HFF-Myc (cell line): ENCODE data around the gene TRIM24.
"Not testable (repeated sequence)": the region's sequence is repeated elsewhere in the genome, so short reads cannot be mapped to it uniquely, and the experiment has no call there.

Experiments used
- DNase-seq: peaks from one replicate; pipeline ENCODE4 v3.0.0-alpha.2; 2011; ENCODE audit warnings: low read depth; ENCODE audit errors: extremely low read depth
- H3K4me3 ChIP-seq: replicated peaks from 2 replicates; pipeline ENCODE4 v1.5.1; 2011; ENCODE audit warnings: low read depth, mild to moderate bottlenecking, control low read depth, low read length
- TF ChIP-seq, protein P1 (sequence below): IDR thresholded peaks from 2 replicates; pipeline ENCODE4 v1.5.1; 2012; ENCODE audit warnings: mild to moderate bottlenecking, low read depth, low read length, control low read depth; ENCODE audit errors: missing control alignments

The TRIM24 gene

DNA sequence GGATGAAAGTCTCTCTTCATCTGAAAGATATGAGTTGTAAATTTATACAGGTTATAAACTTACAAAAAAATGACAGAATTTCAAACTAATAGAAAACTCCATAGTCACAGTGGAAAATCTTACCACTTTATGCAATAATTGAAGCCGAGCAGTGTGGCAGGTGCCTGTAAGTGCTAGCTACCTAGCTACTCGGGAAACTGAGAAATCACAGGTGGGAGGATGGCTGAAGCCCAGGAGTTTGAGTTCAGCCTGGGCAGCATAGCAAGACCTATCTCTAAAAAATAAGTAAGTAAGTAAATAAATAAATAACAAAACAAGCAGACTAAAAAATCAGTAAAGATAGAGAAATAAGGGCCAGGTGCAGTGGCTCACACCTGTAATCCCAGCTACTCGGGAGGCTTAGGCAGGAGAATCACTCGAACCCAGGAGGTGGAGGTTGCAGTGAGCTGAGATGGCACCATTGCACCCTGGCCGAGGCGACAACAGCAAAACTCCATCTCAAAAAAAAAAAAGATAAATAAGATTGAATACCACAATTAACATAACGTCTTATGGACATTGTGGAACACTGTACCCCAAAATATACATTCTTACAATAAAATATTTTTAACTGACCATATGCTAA, 61.9 kb downstream of the TRIM24 start:
- H3K4me3 ChIP-seq: no peak overlapping the region
- TF ChIP-seq, protein P1, sequence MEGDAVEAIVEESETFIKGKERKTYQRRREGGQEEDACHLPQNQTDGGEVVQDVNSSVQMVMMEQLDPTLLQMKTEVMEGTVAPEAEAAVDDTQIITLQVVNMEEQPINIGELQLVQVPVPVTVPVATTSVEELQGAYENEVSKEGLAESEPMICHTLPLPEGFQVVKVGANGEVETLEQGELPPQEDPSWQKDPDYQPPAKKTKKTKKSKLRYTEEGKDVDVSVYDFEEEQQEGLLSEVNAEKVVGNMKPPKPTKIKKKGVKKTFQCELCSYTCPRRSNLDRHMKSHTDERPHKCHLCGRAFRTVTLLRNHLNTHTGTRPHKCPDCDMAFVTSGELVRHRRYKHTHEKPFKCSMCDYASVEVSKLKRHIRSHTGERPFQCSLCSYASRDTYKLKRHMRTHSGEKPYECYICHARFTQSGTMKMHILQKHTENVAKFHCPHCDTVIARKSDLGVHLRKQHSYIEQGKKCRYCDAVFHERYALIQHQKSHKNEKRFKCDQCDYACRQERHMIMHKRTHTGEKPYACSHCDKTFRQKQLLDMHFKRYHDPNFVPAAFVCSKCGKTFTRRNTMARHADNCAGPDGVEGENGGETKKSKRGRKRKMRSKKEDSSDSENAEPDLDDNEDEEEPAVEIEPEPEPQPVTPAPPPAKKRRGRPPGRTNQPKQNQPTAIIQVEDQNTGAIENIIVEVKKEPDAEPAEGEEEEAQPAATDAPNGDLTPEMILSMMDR: no peak
- DNase-seq: no peak

DNA sequence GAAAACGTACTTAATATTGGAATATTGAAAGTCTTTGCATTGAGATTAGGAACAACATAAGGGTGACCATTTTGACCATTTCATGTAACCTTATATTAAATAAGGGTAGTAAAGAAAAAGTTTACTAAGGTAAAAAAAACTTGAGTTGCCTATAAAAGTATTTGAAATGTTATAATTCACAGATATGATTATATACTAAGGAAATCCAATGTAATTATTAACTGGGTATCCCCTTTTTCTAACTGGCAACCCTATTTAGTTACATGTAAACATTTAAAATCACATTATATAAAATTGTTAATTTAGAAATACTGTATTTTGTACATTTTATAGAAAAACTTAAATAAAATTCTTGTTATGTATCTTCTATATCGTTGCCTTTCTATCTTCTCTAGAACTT, 64.2 kb downstream of the TRIM24 start:
- TF ChIP-seq, protein P1: no peak
- H3K4me3 ChIP-seq: no peak overlapping the region
- no peak for DNase-seq

DNA sequence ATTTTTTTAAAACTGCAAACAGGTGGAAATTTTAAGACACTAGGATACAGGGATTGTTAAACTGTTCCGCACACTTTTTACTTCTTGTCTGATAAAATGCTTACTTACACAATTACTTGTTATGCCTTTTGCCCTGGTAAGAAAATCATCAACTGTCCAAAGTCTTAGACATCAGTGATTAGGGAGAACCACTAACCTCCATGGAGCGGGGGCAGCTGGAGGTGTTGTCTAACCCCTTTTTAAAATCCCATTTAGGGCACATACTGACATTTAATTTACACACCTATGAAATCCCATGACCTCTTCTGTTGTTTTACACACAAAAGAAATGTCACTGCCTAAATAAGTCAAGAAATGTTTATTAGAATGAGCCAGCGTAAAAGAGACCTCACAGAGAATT, 65.7 kb downstream of the TRIM24 start:
- DNase-seq: no peak
- H3K4me3 ChIP-seq: no peak overlapping the region
- TF ChIP-seq, protein P1: no peak

DNA sequence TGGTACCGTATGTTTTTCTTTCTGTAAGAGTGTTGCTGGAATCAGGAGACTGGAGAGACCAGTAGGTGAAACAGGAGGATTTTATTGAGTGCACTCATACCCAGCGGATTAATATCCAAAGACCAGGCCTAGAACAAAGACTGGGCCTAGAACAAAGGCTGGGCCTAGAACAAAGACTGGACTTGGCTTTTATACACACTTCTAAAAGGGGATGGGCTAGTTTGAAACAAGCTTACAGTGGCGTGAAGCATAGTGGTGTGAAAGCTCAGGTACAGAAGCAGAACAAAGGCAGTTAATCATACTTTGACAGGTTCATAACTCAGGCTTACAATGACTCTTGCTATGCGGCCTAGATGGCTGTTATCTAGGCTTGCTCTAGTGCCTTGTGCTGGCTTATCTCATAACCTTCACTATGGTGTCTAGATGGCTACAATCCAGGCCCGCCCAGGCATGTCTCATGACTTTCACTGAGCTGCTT, 67.7 kb downstream of the TRIM24 start:
- no peak for DNase-seq
- TF ChIP-seq, protein P1: no peak
- H3K4me3 ChIP-seq: no peak overlapping the region

DNA sequence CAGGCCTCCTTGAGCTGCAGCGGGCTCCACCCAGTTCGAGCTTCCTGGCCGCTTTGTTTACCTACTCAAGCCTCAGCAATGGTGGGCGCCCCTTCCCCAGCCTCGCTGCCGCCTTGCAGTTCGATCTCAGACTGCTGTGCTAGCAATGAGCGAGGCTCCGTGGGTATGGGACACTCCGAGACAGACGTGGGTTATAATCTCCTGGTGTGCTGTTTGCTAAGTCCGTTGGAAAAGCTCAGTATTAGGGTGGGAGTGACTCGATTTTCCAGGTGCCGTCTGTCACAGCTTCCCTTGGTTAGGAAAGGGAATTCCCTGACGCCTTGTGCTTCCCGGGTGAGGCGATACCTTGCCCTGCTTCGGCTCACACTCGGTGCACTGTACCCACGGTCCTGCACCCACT, 76.8 kb downstream of the TRIM24 start:
- not testable (repeated sequence) for DNase-seq, H3K4me3 ChIP-seq

DNA sequence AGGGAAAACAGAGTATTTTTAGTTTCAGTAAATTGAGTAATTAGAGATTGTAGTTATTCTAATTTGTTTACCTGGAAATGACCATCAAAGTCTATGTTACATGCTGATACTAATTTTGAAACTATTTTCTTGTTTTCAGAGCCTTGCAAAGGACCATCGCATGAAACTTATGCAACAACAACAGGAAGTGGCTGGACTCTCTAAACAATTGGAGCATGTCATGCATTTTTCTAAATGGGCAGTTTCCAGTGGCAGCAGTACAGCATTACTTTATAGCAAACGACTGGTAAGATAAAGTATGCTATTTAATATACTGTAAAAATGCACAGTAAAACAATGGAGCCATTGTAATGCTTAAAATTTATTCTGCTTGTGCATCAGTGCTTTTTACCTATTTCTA, 78.5 kb downstream of the TRIM24 start:
- no peak for DNase-seq
- TF ChIP-seq, protein P1: no peak

DNA sequence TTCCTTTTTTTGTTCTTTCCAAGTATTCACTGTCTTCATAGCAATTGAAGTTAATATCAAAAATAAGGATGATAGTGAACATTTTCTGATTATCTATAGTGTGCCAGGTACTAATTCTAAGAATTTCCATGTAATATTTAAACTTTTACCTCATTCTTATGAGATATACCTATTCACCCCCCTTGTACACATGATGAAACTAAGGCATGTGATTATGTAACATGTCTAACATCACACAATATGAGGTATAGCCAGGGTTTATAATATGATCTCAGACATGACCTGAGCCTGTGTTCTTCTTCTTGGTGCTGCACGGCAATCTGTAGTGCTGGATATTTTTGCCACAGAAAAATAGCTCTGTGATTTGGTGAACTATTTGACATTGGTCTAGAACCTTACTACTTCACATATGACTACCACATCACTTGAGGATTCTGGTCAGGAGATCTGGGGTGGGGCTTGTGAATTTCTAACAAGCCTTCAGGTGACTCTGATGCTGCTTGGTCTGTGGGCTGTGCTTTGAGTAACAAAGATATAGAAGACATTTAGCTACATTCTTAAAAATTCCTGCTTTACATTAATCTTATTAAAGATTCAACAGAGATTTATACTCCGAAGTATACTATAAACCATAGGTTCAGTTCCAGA, 79.1 kb downstream of the TRIM24 start:
- TF ChIP-seq, protein P1: no peak
- no peak for DNase-seq
- H3K4me3 ChIP-seq: no peak overlapping the region

More for the DNA sequence above, 78.5 kb downstream of the TRIM24 start:
- H3K4me3 ChIP-seq: no peak overlapping the region
